ENCODE results near the gene IFT122. TPM values are rescaled to one million over a fixed set of nuclear protein-coding genes. Genes with fewer than 3 reads are reported as not detected.
A peak's percentile ranks its signal among the peaks of the same experiment; 100 is the strongest.

Gene IFT122
- total and polyA plus RNA-seq, 12 donors = 15.7 to 38.4 (median 23.6) TPM

GRCh38 chr3:129555616-129556357 lies 115.8 kb downstream of the IFT122 start:
- Histone ChIP-seq H3K36me3 (replicated peaks in 1 of 2) (peaks cover 0 to 41% of the 10 kb centered on the region in 2 donors), H3K4me1 (replicated peaks in 1 of 2) (peaks cover 28 to 45% of the 10 kb centered on the region in 2 donors), H3K4me3 (no peak overlapping the region), H3K27me3 (no peaks in the 10 kb centered on the region), H3K27ac (peak overlapping the region in 2 of 5 donors; percentile 8 to 93), H3K9me3 (replicated peaks in 1 of 3) (no peaks in the 10 kb centered on the region)
- DNase-seq = no peak
- intact Hi-C loops (cut with DNase I) = no loop called here
- WGBS, 4 donors = 82 to 89% (median 83%) methylated on average over 12 to 18 of the region's 18 CpGs
- TF ChIP-seq POLR2A (IDR thresholded peaks at IDR 0.05) = no peak
- no peak for TF ChIP-seq CTCF (IDR thresholded peaks at IDR 0.05)

- H3K4me1 ChIP-seq (replicated peaks in 1 of 2) = peaks cover 33 to 51% of the 10 kb centered on the region in 2 donors
- intact Hi-C loops (cut with DNase I) = no loop called here
- peaks cover 0 to 41% of the 10 kb centered on the region in 2 donors for H3K36me3 ChIP-seq (replicated peaks in 1 of 2)
- peak overlapping the region in 1 of 5 donors; percentile 93 for H3K27ac ChIP-seq
- H3K9me3 ChIP-seq (replicated peaks in 1 of 3) = no peaks in the 10 kb centered on the region
- no peaks in the 10 kb centered on the region for H3K27me3 ChIP-seq
- WGBS, 4 donors = 88 to 100% (median 92%) methylated on average over 2 to 15 of the region's 15 CpGs
- H3K4me3 ChIP-seq = no peak overlapping the region
- TF ChIP-seq POLR2A (IDR thresholded peaks at IDR 0.05) (no peak), CTCF (IDR thresholded peaks at IDR 0.05) (no peak)
- no peak for DNase-seq
Observed at GRCh38 chr3:129556358-129556695, 116.3 kb downstream of the IFT122 start.

- Histone ChIP-seq H3K27me3 (no peaks in the 10 kb centered on the region), H3K4me1 (replicated peaks in 1 of 2) (peaks cover 37 to 57% of the 10 kb centered on the region in 2 donors), H3K9me3 (replicated peaks in 1 of 3) (no peaks in the 10 kb centered on the region), H3K4me3 (no peak overlapping the region), H3K27ac (peak overlapping the region in 2 of 5 donors; percentile 88 to 93), H3K36me3 (replicated peaks in 1 of 2) (peaks cover 0 to 45% of the 10 kb centered on the region in 2 donors)
- peak in 1 of 7 donors; percentile 28 for DNase-seq
- intact Hi-C loops (cut with DNase I) = no loop called here
- 84 to 91% (median 85%) methylated on average over 26 to 31 of the region's 31 CpGs for WGBS, 4 donors
- TF ChIP-seq POLR2A (IDR thresholded peaks at IDR 0.05) (no peak), CTCF (IDR thresholded peaks at IDR 0.05) (no peak)
Observed at GRCh38 chr3:129556890-129557547, 117.0 kb downstream of the IFT122 start.

DNA sequence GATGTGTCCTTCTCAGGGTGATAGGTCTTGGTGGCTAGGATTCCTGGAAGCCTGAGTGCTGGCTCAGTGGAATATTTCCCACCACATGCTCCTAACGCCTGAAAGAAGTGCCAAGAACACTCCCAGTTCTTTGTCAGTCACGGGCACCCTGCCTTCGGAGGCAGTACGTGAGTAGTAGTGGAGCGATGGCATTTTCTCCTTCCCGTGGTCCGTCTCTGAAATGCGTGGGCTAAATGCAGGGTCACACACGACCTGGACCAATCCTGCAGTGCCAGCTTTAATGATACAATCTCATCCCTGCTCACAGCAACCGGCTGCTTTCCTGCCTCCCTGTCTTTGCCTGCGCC lies 117.5 kb downstream of the IFT122 start:
- peak overlapping the region in 2 of 5 donors; percentile 88 to 93 for H3K27ac ChIP-seq
- peaks cover 37 to 59% of the 10 kb centered on the region in 2 donors for H3K4me1 ChIP-seq (replicated peaks in 1 of 2)
- intact Hi-C loops (cut with DNase I) = no loop called here
- no peak for TF ChIP-seq POLR2A (IDR thresholded peaks at IDR 0.05)
- TF ChIP-seq CTCF (IDR thresholded peaks at IDR 0.05) = no peak
- no peaks in the 10 kb centered on the region for H3K27me3 ChIP-seq
- no peak for DNase-seq
- H3K4me3 ChIP-seq = no peak overlapping the region
- no peaks in the 10 kb centered on the region for H3K9me3 ChIP-seq (replicated peaks in 1 of 3)
- 70 to 82% (median 74%) methylated on average over 11 of the region's 11 CpGs for WGBS, 4 donors
- peaks cover 0 to 50% of the 10 kb centered on the region in 2 donors for H3K36me3 ChIP-seq (replicated peaks in 1 of 2)
